DND-41 (cell line): ENCODE data around the gene CDC45.

Experiments
- CTCF ChIP-seq: IDR thresholded peaks from 2 replicates; pipeline ENCODE4 v1.5.1; 2012; ENCODE audit warnings: borderline replicate concordance, low read length, moderate library complexity, mild to moderate bottlenecking; ENCODE audit not compliant: poor library complexity, severe bottlenecking; ENCODE audit errors: extremely low read depth
- EZH2 ChIP-seq: IDR thresholded peaks from 3 replicates; pipeline ENCODE4 v1.6.1; 2012; ENCODE audit warnings: borderline replicate concordance, low read depth, mild to moderate bottlenecking, moderate library complexity, low read length, inconsistent platforms; ENCODE audit not compliant: severe bottlenecking

- TF ChIP-seq CTCF (no peak), EZH2 (no peak)
Measured at GRCh38 chr22:19443544-19444211, 36.0 kb upstream of the CDC45 start.
